ENCODE data around the gene AGRN.

The AGRN gene

GRCh38 chr1:978069-978834 is 41.7 kb upstream of the AGRN start:
- DNase-seq (ENCODE audit: low spot score) = no peak
- in situ Hi-C loops (cut with MboI; ENCODE audit: low sequenced_read_pairs, unreplicated experiment) = no loop called here
- no peak for TF ChIP-seq CTCF (IDR thresholded peaks at IDR 0.05; ENCODE audit: borderline replicate concordance, control extremely low read depth, extremely low read depth, insufficient read depth, missing control alignments)

GRCh38 chr1:978835-979743 is 40.8 kb upstream of the AGRN start:
- TF ChIP-seq CTCF (IDR thresholded peaks at IDR 0.05; ENCODE audit: borderline replicate concordance, control extremely low read depth, extremely low read depth, insufficient read depth, missing control alignments) = no peak
- in situ Hi-C loops (cut with MboI; ENCODE audit: low sequenced_read_pairs, unreplicated experiment) = no loop called here
- no peak for DNase-seq (ENCODE audit: low spot score)

- in situ Hi-C loops (cut with MboI; ENCODE audit: low sequenced_read_pairs, unreplicated experiment) = no loop called here
- DNase-seq (ENCODE audit: low spot score) = no peak
- TF ChIP-seq CTCF (IDR thresholded peaks at IDR 0.05; ENCODE audit: borderline replicate concordance, control extremely low read depth, extremely low read depth, insufficient read depth, missing control alignments) = no peak
These were observed 40.2 kb upstream of the AGRN start for GRCh38 chr1:979744-980072.

GRCh38 chr1:980137-980571 is 39.8 kb upstream of the AGRN start:
- in situ Hi-C loops (cut with MboI; ENCODE audit: low sequenced_read_pairs, unreplicated experiment) = no loop called here
- DNase-seq (ENCODE audit: low spot score) = no peak
- no peak for TF ChIP-seq CTCF (IDR thresholded peaks at IDR 0.05; ENCODE audit: borderline replicate concordance, control extremely low read depth, extremely low read depth, insufficient read depth, missing control alignments)

GRCh38 chr1:980602-981395 is 39.1 kb upstream of the AGRN start:
- no peak for DNase-seq (ENCODE audit: low spot score)
- no peak for TF ChIP-seq CTCF (IDR thresholded peaks at IDR 0.05; ENCODE audit: borderline replicate concordance, control extremely low read depth, extremely low read depth, insufficient read depth, missing control alignments)

GRCh38 chr1:981491-981954 is 38.4 kb upstream of the AGRN start:
- DNase-seq (ENCODE audit: low spot score) = no peak
- TF ChIP-seq CTCF (IDR thresholded peaks at IDR 0.05; ENCODE audit: borderline replicate concordance, control extremely low read depth, extremely low read depth, insufficient read depth, missing control alignments) = no peak
- in situ Hi-C loops (cut with MboI; ENCODE audit: low sequenced_read_pairs, unreplicated experiment) = no loop called here

More at GRCh38 chr1:980602-981395, 39.1 kb upstream of the AGRN start:
- in situ Hi-C loops (cut with MboI; ENCODE audit: low sequenced_read_pairs, unreplicated experiment) = no loop called here

Data from GM13976 (cell line).